ENCODE results near the gene SVBP.

Gene SVBP

GRCh38 chr1:42765269-42765668, 51.9 kb downstream of the SVBP start:
- no peak for DNase-seq (ENCODE audit: low spot score)

- no peak for DNase-seq (ENCODE audit: low spot score)
Measured at GRCh38 chr1:42762269-42762668, 54.9 kb downstream of the SVBP start.

GRCh38 chr1:42761567-42761966, 55.6 kb downstream of the SVBP start:
- no peak for DNase-seq (ENCODE audit: low spot score)

- DNase-seq (ENCODE audit: low spot score), result no peak
Measured at GRCh38 chr1:42759114-42759513, 58.1 kb downstream of the SVBP start.

- no peak for DNase-seq (ENCODE audit: low spot score)
Measured at GRCh38 chr1:42758641-42759040, 58.6 kb downstream of the SVBP start.

- DNase-seq (ENCODE audit: low spot score), result no peak
Measured at GRCh38 chr1:42757892-42758275, 59.3 kb downstream of the SVBP start.
